Measurements from ENCODE around the gene KLHL29.

DNA sequence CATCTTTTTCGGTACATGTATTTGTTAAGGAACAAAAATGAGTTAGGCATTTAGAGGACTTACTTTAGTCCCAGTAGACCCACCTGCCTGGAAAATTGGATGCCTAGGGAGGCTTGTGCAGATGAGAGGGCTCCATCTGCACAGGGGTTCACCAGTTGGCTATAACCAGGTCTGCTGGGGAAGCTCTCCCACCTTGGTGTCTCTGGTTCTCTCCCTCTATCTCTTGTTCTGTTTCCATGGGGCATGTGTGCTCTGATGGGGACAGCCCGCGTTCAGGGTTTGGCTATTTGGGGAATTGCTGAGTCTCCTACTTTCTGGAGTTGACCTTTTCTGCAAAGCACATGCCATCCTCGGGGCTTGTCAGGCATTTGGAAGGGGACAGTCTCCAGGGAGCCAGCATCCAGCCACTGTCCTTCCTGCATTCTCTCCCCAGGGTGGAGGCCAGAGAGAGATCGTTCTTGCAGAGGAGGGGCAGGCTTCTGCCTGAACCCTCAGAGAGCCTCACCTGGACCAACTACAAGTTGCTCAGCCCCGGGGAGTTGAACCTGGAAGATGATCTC is 157.3 kb downstream of the KLHL29 start:
- TF ChIP-seq, protein P1, sequence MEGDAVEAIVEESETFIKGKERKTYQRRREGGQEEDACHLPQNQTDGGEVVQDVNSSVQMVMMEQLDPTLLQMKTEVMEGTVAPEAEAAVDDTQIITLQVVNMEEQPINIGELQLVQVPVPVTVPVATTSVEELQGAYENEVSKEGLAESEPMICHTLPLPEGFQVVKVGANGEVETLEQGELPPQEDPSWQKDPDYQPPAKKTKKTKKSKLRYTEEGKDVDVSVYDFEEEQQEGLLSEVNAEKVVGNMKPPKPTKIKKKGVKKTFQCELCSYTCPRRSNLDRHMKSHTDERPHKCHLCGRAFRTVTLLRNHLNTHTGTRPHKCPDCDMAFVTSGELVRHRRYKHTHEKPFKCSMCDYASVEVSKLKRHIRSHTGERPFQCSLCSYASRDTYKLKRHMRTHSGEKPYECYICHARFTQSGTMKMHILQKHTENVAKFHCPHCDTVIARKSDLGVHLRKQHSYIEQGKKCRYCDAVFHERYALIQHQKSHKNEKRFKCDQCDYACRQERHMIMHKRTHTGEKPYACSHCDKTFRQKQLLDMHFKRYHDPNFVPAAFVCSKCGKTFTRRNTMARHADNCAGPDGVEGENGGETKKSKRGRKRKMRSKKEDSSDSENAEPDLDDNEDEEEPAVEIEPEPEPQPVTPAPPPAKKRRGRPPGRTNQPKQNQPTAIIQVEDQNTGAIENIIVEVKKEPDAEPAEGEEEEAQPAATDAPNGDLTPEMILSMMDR (conservative IDR thresholded peaks at IDR 0.05; ENCODE audit: low read length), result no peak
- no peak for TF ChIP-seq EZH2phosphoT487 (IDR thresholded peaks at IDR 0.05; ENCODE audit: borderline replicate concordance, low read depth, low read length)

All from OCI-LY7 (cell line).